Neural crest cell (in vitro differentiated cells): ENCODE results near the gene UTP11. TPM values are rescaled to one million over a fixed set of nuclear protein-coding genes. Genes with fewer than 3 reads are reported as not detected.
A peak's percentile ranks its signal among the peaks of the same experiment; 100 is the strongest.

Source experiments
- DNase-seq: peaks from one replicate; pipeline ENCODE4 v3.0.0; 2021; ENCODE audit warnings: low read depth, mixed read lengths, low spot score
- H3K27ac Mint-ChIP-seq: one replicate; pipeline ENCODE4 v1.8.0; 2021; ENCODE audit warnings: mild to moderate bottlenecking, mixed read lengths; ENCODE audit not compliant: unreplicated experiment
- H3K27me3 Mint-ChIP-seq: 2 replicates; pipeline ENCODE4 v1.8.0; 2021; ENCODE audit warnings: low read depth, mild to moderate bottlenecking, mixed read lengths
- H3K36me3 Mint-ChIP-seq: 2 replicates; pipeline ENCODE4 v1.8.0; 2021; ENCODE audit warnings: low read depth, mild to moderate bottlenecking, mixed read lengths
- H3K4me1 Mint-ChIP-seq: 2 replicates; pipeline ENCODE4 v1.8.0; 2021; ENCODE audit warnings: mixed read lengths
- H3K4me3 Mint-ChIP-seq: one replicate; pipeline ENCODE4 v1.8.0; 2021; ENCODE audit warnings: mild to moderate bottlenecking, mixed read lengths
- H3K9me3 Mint-ChIP-seq: 2 replicates; pipeline ENCODE4 v1.8.0; 2021; ENCODE audit warnings: mixed read lengths
- CTCF ChIP-seq: fragments of 200-600 bp; sonication (generic); conservative IDR thresholded peaks from 2 replicates; pipeline ENCODE4 v1.5.0; 2021; ENCODE audit warnings: antibody characterized with exemption, mild to moderate bottlenecking
- total RNA-seq: library from RNA; stranded (reverse); gene quantifications from 2 replicates; pipeline ENCODE4 v1.2.1, GENCODE V29; 2021

The UTP11 gene
- total RNA-seq, 1 donor from 2014 or later = 41.2 TPM

GRCh38 chr1:38004284-38005108, 8.0 kb upstream of the UTP11 start:
- Mint-ChIP-seq H3K4me3 (peak overlapping the region; percentile 84), H3K36me3 (no peaks in the 10 kb centered on the region), H3K4me1 (peaks cover 43% of the 10 kb centered on the region), H3K27me3 (peaks cover 5% of the 10 kb centered on the region), H3K9me3 (no peaks in the 10 kb centered on the region), H3K27ac (no peak overlapping the region)
- DNase-seq = no peak
- no peak for TF ChIP-seq CTCF

- Mint-ChIP-seq H3K27ac (peak within 1 kb of the TSS; percentile 19), H3K9me3 (no peaks in the 10 kb centered on the region)
Observed at GRCh38 chr1:38005195-38006007, 7.1 kb upstream of the UTP11 start, which contains the start of gene FHL3. Gene FHL3, minus strand, starts transcription at chr1:38005514. Its CDS starts 6,102 bp downstream, at chr1:37999412.

GRCh38 chr1:38006008-38006828, 6.3 kb upstream of the UTP11 start:
- Mint-ChIP-seq H3K4me3 (peak overlapping the region; percentile 85), H3K27ac (peak overlapping the region; percentile 19), H3K9me3 (no peaks in the 10 kb centered on the region), H3K4me1 (peaks cover 27% of the 10 kb centered on the region), H3K36me3 (no peaks in the 10 kb centered on the region), H3K27me3 (peaks cover 5% of the 10 kb centered on the region)
- no peak for DNase-seq
- no peak for TF ChIP-seq CTCF

More at GRCh38 chr1:38005195-38006007, 7.1 kb upstream of the UTP11 start, which contains the start of gene FHL3:
- Mint-ChIP-seq H3K4me1 (peaks cover 34% of the 10 kb centered on the region), H3K36me3 (no peaks in the 10 kb centered on the region), H3K27me3 (peaks cover 5% of the 10 kb centered on the region), H3K4me3 (peak within 1 kb of the TSS; percentile 85)
- TF ChIP-seq CTCF = no peak
- no peak for DNase-seq

GRCh38 chr1:38009088-38009840, 3.3 kb upstream of the UTP11 start:
- DNase-seq = no peak
- peaks cover 33% of the 10 kb centered on the region for H3K4me1 Mint-ChIP-seq
- TF ChIP-seq CTCF = no peak
- H3K27ac Mint-ChIP-seq = no peak overlapping the region
- peak overlapping the region; percentile 49 for H3K4me3 Mint-ChIP-seq
- peaks cover 4% of the 10 kb centered on the region for H3K27me3 Mint-ChIP-seq
- H3K36me3 Mint-ChIP-seq = peaks cover 3% of the 10 kb centered on the region
- peaks cover 2% of the 10 kb centered on the region for H3K9me3 Mint-ChIP-seq
